OCI-LY7 (cell line): ENCODE measurements around the gene PPP1R14B.

Experiments
- CTCF ChIP-seq: fragments of 200-600 bp; sonication (generic); conservative IDR thresholded peaks from 2 replicates; pipeline ENCODE4 v1.5.1; 2014; ENCODE audit warnings: mild to moderate bottlenecking, antibody characterized with exemption, low read length, moderate library complexity, mixed read lengths
- EZH2phosphoT487 ChIP-seq: fragments of 200-600 bp; sonication (generic); IDR thresholded peaks from 2 replicates; pipeline ENCODE4 v1.6.1; 2018; ENCODE audit warnings: low read depth, borderline replicate concordance, mild to moderate bottlenecking, mixed run types, antibody characterized with exemption, low read length, moderate library complexity, mixed read lengths

DNA sequence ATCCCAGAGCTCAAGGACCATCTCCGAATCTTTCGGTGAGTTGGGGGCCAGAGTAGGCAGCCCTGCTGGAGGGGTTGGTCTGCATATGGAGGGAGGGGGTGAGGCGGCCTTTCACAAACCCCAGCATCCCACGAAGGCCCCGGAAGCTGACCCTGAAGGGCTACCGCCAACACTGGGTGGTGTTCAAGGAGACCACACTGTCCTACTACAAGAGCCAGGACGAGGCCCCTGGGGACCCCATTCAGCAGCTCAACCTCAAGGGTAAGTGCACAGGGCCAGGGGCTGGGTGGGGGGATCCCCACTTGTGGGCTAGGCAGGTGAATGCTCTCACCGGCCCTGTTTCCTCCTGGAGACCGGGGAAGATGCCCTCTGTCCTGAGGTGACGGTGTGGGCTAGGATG lies 27.0 kb downstream of the PPP1R14B start:
- no peak for TF ChIP-seq CTCF
- TF ChIP-seq EZH2phosphoT487 = no peak
